Globus pallidus (tissue), 1 donor: Measurements from ENCODE around the gene EHHADH.

ENCODE experiments used
- DNase-seq: peaks from one replicate; pipeline ENCODE4 v3.0.0-alpha.2; 2015; ENCODE audit warnings: low spot score

EHHADH gene

GRCh38 chr3:185195652-185196051 is 58.2 kb downstream of the EHHADH start:
- DNase-seq = no peak

DNA sequence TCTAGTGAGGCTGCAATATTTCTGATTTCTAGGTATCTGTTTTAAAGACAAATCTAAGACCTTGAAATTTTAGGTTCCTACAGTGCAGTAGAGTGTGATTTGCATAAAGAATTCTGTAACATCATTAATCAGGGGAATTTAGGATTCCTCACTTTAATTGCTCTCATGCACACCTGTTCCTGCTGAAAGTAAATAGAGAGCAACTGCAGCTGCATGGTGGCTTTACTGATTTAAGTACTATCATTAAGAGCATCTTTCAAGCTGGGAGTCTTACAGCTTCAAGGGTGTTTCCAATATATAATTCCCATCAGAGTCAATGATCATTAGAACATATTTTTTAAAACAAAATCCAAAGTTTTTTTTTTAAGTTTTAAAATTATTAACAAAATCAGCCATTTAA is 65.0 kb downstream of the EHHADH start:
- DNase-seq = no peak

DNA sequence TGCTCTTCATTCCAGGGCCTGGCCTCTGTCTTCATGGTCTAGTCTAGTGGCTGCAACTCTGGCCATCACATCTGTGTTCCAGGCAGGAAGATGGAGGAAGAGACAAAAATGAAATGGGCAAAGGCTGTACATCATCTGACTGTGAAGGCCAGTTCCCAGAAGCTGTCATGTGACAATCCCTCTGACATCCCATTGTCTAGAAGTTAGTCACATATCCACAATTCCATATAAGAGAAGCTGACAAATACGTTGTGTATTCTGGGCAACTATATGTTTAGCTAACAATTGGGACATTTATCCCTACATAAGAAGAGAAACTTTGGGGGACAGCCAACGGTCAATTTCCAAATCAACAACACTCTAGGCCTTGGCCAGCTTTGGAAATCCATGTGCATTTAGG is 66.5 kb downstream of the EHHADH start:
- no peak for DNase-seq

GRCh38 chr3:185176750-185177359 is 77.0 kb downstream of the EHHADH start:
- DNase-seq = peak; percentile 11

GRCh38 chr3:185175370-185175987 is 78.4 kb downstream of the EHHADH start:
- peak; percentile 89 for DNase-seq

DNA sequence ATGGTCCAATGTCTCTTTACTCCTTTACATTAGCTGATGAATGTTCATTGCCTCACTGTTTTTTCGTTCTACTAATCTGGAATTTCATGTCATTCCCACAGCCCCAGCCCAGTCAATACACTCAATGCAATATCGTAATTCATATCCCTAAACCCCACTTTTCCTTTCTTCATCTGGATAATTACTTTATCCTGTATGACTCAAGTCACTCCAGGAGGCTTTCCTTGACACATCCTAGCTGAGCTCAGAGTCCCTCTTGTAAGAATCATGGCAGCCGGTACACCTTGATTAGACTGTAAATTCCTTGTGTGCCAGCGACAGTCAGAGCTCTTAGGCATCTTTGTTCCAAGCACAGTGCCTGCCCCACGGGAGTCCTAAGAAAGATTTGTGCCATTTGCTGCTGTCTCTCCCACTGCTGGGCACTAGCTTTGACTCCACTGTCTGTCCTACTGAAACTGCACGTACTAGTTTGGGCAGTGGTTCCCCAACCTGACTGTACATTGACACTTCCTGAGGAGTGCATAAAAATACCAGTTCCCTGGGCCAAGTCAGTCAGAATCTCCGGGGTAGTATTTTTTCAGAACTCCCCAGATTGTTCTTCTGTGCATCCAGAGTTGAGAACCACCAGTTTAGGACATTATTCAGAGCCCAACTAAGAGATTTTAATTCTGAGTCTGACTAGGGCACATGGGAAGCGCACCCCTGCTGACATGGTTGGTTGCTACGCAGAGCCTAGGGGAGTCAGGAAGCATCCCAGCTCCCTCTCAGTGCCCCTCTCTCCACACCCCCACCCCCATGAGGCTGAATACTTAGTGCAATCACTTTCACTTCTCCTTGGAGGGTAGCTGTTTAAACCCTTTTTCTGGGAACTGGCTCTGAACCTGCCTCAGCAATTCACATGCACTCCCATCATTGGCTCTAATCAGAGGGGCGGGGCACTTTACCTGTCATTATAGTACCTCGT is 81.5 kb downstream of the EHHADH start:
- no peak for DNase-seq

DNA sequence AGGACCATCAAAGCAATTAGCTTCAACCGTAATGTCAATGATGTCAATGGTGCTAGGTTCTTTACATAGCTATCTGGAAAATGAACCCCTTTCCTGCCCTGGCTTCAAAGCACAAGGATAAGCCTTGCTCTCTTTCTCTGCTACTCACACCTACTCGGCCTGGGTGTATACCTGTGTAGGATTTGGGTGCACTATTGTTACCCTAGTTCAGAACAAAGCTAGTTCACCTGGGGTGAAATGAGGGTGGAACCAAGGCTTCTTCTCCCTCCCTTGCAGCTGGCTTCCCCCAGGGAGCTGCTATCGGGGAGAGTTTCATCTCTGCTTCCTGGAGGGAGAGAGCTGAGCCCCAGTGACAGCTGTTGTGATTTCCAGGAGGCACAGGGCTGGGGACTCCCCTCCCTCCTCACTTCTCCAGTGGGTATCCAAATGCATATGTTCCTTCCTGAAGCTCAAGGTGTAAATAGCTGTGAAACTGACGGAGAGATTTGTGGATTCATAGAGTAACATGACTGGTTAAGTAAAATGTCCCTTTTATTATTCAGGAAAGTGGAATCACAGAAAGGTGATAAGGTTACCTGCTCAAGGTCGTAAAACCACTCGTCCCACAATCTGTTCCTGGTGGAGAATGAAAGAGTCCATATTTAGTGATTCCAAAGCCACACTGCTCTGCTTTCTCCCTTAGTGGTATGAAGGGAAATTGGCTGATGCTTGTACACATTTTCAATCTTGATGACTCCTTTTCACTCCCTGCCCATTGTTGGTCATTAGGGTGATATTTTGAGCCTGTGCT is 89.2 kb downstream of the EHHADH start:
- no peak for DNase-seq

- DNase-seq = no peak
Measured at GRCh38 chr3:185162634-185163033, 91.2 kb downstream of the EHHADH start.

- DNase-seq = no peak
Measured at GRCh38 chr3:185161761-185162160, 92.1 kb downstream of the EHHADH start.

- DNase-seq = no peak
Measured at GRCh38 chr3:185157347-185157746, 96.5 kb downstream of the EHHADH start.

DNA sequence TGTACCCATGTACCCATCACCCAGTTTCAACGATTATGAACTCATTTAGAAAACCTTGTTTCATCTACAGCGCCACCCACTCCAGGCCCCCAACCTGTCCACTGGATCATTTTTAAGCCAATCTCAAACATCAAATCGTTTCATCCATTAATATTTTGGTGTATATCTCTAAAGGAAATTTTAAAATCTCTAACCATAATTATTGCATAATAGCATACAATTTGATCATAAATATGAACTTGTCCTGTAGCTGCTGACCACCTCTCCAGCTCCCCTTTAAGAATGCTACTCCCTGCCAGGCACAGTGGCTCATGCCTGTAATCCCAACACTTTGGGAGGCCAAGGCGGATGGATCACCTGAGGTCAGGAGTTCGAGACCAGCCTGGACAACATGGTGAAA is 98.2 kb downstream of the EHHADH start:
- DNase-seq = no peak

DNA sequence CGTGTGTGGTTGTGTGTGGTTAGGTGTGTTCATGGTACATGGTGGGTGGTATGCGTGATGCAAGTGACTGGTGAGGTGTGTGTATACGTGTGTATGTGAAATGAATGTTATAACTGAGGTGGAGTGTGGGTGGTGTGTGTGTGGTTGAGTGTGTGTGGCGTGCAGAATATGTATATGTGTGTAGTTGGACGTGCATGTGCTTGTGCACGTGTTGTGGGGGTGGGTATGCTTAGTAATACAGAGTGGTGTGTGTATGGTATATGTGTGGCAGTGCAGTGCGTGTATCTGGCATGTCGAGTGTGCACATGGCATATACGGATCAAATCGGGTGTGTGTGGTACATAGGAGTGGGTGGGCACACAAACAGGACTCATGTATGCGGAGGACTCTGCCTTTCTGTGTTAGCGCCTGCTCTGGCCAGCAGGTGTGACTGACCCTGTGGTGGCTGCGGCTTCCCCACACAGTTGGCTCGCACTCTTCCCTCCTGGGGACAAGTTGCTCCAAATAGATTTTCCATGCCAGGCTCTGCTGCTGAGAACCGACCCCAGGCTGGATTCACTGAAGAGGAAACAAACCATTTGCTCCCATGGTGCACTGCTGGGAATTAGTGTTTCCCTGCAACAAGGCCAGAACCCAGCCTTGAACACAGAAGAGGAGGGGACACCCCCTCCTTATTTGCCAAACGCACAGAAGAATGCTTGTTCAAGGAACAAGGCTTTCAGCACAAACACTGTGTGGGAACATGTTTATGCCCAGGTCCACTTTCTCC is 99.8 kb downstream of the EHHADH start:
- no peak for DNase-seq

DNA sequence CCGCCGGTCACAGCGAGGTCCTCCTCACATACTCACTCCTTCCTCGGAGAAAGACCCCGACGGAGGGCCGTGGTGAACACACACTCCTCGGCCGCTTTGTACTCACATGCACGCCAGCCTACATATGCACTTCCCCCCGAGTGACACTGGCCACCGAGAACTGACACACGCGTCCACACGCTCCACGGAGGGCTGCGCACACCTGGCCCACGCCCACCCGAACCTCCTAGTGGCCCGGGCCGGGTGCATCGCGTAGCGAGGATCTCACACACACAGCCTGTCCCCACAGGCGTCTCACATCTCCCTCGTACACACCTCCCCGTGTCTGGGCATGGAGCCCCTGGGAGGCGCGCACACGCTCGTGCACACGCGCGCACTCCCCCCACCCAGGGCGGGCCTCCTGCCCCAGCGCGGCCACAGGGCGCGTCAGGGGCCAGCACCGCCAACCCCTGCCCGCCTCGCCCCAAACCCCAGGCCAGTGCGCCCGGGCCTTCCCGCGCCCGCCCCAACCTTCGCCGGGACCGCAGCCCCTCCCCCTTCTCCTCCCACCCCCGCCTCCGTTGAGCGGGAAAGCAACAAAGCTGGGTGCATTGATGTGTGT is 100.6 kb downstream of the EHHADH start:
- no peak for DNase-seq

DNA sequence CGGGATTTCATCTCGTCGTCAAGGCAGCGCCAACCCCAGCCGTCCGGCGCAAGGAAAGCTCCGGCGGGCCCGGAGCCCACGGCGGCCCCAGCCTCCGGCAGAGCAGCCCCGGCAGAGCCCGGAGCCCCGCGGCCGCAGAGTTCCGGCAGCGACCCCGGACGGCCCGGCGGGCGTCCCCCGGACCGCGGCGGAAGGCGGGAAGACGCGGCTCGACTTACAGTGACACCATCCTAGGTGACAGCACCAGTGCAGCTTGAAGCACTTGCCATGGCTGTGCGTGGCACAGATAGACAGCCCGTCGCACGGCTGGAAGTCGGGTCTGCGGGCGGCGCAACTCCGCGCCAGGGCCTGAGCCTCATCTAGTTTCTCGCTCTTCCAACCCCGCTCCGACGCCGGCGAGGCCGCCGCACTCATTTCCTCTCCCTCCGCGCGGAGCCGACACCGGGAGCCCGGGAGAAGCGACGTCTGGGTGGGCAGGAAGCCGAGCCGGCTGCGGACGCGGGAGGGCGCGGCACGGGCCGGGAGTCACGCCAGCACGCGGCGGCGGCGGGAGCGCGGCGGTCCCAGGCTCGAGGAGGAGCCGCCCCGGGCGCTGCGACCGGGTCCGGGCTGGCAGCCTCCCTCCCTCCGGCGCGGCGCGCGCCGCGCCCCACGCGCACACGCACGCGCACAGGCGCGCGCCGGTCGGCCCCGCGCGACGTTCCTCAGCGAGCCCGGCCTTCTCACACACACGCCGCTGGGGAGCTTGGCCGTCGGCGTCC is 101.3 kb downstream of the EHHADH start, which contains the start of gene C3orf70:
C3orf70 (minus strand) TSS at position 651 of the 761 bp plus-strand sequence; CDS start at position 414, 237 bp downstream.
- DNase-seq = peak; percentile 59

DNA sequence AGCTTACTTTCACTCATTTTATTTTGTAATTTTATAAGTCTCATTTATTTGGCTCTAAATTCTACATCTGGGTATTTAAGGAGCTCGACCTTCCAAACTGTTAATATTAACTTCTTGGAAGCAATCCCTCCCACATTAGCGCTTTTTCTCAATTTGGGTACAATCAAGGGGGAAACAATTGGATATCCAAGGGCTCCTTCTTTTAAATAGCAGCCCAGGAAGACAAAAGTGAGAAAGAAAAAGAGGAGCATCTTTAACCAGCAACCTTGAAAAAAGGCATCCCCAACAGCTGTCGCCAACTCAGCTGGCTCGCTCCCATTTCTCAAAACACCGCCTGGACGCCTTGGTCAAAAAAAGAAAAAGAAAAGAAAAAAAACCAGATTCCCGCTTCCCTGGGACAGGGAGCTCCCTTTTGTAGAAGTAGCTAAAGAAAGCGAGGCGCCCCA is 101.9 kb downstream of the EHHADH start:
- no peak for DNase-seq

DNA sequence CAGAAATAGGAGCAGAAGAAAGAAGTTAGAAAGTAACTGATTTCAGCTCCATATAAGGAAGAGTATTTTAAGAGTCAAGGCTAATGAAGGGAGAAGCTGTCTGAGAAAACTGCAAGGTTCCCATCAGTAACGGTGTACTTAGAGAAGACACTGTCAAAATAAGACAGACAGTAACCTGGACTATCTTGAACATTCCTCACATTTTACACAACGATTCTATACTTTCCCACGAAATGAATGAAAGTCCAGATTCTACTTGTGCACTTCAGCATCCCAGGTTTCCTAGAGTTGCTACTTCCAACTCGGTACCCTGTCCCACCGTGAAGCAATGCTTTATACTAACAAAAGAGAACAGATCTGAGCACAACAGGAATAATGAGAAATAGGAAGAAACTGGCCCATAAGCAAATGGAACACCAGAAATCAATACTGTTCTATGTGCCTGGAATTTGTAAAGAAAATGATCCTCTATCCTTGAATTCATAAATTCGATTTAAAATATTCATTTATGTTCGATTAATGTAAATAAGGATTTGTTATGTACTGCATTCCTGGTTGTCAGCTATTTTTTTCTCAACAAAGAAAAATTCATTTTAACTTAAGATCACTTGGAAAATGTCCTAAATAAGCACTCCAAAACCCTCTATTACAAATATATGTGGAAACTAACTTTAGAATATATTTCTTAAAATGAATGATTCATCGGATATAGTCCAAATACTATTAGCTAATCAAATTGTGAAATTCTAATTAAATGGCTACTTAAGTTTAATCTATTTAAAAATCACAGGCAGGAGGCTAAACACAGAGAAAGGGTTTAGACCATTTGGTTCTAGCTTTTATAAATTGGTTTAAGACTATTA is 102.5 kb downstream of the EHHADH start:
- DNase-seq = no peak

GRCh38 chr3:185150561-185150960 is 103.3 kb downstream of the EHHADH start:
- DNase-seq = no peak

GRCh38 chr3:185149591-185149990 is 104.3 kb downstream of the EHHADH start:
- peak; percentile 54 for DNase-seq

- no peak for DNase-seq
Measured at GRCh38 chr3:185145511-185145910, 108.3 kb downstream of the EHHADH start.
